Measurements from ENCODE around the gene C17orf67. TPM values are rescaled to one million over a fixed set of nuclear protein-coding genes. Genes with fewer than 3 reads are reported as not detected.

The C17orf67 gene
- total and polyA plus RNA-seq, 10 of the 15 experiments (the other 5 are each of a cell fraction or from before 2014, with no cell fraction given): 0.24 to 3.3 (median 0.89) TPM

DNA sequence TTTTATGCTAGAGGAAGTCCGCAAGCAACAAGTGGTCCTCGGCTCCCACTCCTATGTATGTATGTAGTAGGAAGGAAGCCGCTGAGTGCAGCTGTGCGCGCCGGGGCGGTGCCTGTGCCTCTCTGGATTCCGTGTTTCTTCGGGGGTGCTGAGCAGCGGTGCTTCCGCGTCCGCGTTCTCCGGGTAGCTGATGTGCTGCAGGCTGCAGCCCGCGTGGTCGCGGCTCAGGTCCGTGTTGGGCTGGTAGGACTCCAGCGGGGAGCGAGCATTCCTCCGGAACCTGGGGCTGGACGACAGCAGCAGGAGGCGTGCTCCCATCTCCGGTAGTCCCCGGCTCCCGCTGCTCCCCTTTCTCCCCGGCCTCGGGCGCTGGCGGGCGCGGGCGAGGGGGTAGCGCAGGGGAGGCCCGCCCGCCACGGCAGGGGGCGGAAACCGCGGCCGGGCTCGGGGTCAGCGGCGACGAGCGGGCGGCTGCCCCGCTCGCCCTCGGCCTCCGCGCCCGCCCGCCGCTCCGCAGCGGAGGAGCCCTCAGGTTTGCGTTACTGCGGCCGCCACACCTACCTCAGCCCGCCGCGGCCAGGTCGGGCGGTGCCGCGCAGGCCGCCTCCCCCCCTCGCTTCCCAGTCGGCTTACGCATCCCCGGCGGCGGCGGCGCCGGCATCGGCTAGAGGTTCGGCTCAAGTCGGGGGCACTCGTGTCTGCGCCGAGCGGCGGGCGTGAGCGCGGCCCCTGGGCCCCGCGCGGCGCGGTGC, 487 bp downstream of the C17orf67 start (continued):
- TF ChIP-seq SMC3 (IDR thresholded peaks at IDR 0.05; ENCODE audit: borderline replicate concordance, low read length): no peak
- TF ChIP-seq, protein P1, sequence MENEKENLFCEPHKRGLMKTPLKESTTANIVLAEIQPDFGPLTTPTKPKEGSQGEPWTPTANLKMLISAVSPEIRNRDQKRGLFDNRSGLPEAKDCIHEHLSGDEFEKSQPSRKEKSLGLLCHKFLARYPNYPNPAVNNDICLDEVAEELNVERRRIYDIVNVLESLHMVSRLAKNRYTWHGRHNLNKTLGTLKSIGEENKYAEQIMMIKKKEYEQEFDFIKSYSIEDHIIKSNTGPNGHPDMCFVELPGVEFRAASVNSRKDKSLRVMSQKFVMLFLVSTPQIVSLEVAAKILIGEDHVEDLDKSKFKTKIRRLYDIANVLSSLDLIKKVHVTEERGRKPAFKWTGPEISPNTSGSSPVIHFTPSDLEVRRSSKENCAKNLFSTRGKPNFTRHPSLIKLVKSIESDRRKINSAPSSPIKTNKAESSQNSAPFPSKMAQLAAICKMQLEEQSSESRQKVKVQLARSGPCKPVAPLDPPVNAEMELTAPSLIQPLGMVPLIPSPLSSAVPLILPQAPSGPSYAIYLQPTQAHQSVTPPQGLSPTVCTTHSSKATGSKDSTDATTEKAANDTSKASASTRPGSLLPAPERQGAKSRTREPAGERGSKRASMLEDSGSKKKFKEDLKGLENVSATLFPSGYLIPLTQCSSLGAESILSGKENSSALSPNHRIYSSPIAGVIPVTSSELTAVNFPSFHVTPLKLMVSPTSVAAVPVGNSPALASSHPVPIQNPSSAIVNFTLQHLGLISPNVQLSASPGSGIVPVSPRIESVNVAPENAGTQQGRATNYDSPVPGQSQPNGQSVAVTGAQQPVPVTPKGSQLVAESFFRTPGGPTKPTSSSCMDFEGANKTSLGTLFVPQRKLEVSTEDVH (IDR thresholded peaks at IDR 0.05; ENCODE audit: low read depth, partially characterized antibody): no peak
- TF ChIP-seq EGR1 (IDR thresholded peaks at IDR 0.05; ENCODE audit: borderline replicate concordance in 1 of 2, low read depth in 2 of 2, low read length in 2 of 2): 0 out of 3 replicates have a peak, but pooled peaks of 1 of the 2 experiments have one; percentile 6
- no peak for TF ChIP-seq JUNB (IDR thresholded peaks at IDR 0.05)
- TF ChIP-seq, protein P2, sequence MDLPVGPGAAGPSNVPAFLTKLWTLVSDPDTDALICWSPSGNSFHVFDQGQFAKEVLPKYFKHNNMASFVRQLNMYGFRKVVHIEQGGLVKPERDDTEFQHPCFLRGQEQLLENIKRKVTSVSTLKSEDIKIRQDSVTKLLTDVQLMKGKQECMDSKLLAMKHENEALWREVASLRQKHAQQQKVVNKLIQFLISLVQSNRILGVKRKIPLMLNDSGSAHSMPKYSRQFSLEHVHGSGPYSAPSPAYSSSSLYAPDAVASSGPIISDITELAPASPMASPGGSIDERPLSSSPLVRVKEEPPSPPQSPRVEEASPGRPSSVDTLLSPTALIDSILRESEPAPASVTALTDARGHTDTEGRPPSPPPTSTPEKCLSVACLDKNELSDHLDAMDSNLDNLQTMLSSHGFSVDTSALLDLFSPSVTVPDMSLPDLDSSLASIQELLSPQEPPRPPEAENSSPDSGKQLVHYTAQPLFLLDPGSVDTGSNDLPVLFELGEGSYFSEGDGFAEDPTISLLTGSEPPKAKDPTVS (IDR thresholded peaks at IDR 0.05; ENCODE audit: low read depth, low read length): no peak; the same call in 1 of the 2 replicates
- TF ChIP-seq BACH1 (IDR thresholded peaks at IDR 0.05; ENCODE audit: borderline replicate concordance): peak; percentile 63; the same call in 1 of the 2 replicates
